ENCODE data around the gene CYBC1.
A peak's percentile ranks its signal among the peaks of the same experiment; 100 is the strongest.

CYBC1 gene

GRCh38 chr17:82494236-82495055, 43.9 kb upstream of the CYBC1 start (continued):
- TF ChIP-seq KLF1 (tag by site-specific recombination; IDR thresholded peaks at IDR 0.05) (0 out of 2 replicates have a peak, but pooled peaks have one; percentile 19), ZNF76 (tag by site-specific recombination; IDR thresholded peaks at IDR 0.05; ENCODE audit: borderline replicate concordance, low read depth) (peak; percentile 86), ZNF248 (tag by site-specific recombination; IDR thresholded peaks at IDR 0.05) (no peak), ZNF114 (tag by site-specific recombination; IDR thresholded peaks at IDR 0.05) (no peak), ZBTB11 (tag by site-specific recombination; conservative IDR thresholded peaks at IDR 0.05; ENCODE audit: low read depth) (peak; percentile 33; the same call in 1 of the 2 replicates), ZNF843 (tag by site-specific recombination; IDR thresholded peaks at IDR 0.05) (peak; percentile 61; the same call in 1 of the 2 replicates), ZNF221 (tag by site-specific recombination; IDR thresholded peaks at IDR 0.05; ENCODE audit: borderline replicate concordance) (0 out of 2 replicates have a peak, but pooled peaks have one; percentile 76), ZNF626 (tag by site-specific recombination; IDR thresholded peaks at IDR 0.05) (no peak), KLF8 (tag by site-specific recombination; IDR thresholded peaks at IDR 0.05) (peak; percentile 86), ZEB2 (tag by site-specific recombination; IDR thresholded peaks at IDR 0.05) (peak; percentile 94), ZNF157 (tag by site-specific recombination; IDR thresholded peaks at IDR 0.05) (no peak), ZNF292 (tag by site-specific recombination; IDR thresholded peaks at IDR 0.05; ENCODE audit: borderline replicate concordance, low read depth) (no peak), ZNF239 (tag by site-specific recombination; IDR thresholded peaks at IDR 0.05) (no peak), REPIN1 (tag by site-specific recombination; IDR thresholded peaks at IDR 0.05; ENCODE audit: low read depth) (peak; percentile 57; the same call in 1 of the 2 replicates), MYNN (tag by site-specific recombination; IDR thresholded peaks at IDR 0.05; ENCODE audit: borderline replicate concordance) (no peak), ZNF175 (tag by site-specific recombination; IDR thresholded peaks at IDR 0.05) (no peak), HOXA7 (CRISPR knock-in tag; IDR thresholded peaks at IDR 0.05; ENCODE audit: borderline replicate concordance) (no peak), ZNF404 (tag by site-specific recombination; IDR thresholded peaks at IDR 0.05) (no peak), ZNF214 (tag by site-specific recombination; IDR thresholded peaks at IDR 0.05; ENCODE audit: borderline replicate concordance) (no peak), OVOL3 (tag by site-specific recombination; IDR thresholded peaks at IDR 0.05) (no peak), ZNF544 (tag by site-specific recombination; IDR thresholded peaks at IDR 0.05) (no peak), KLF7 (tag by site-specific recombination; IDR thresholded peaks at IDR 0.05; ENCODE audit: borderline replicate concordance) (peak; percentile 69; the same call in 1 of the 2 replicates), GLIS1 (tag by site-specific recombination; IDR thresholded peaks at IDR 0.05) (peak; percentile 74), ZNF174 (tag by site-specific recombination; IDR thresholded peaks at IDR 0.05) (no peak), AEBP2 (tag by site-specific recombination; IDR thresholded peaks at IDR 0.05; ENCODE audit: borderline replicate concordance) (no peak), PRDM10 (tag by site-specific recombination; IDR thresholded peaks at IDR 0.05) (peak; percentile 78), ZNF777 (tag by site-specific recombination; IDR thresholded peaks at IDR 0.05; ENCODE audit: borderline replicate concordance) (no peak), ZNF610 (tag by site-specific recombination; IDR thresholded peaks at IDR 0.05; ENCODE audit: borderline replicate concordance) (0 out of 2 replicates have a peak, but pooled peaks have one; percentile 57), ZNF561 (tag by site-specific recombination; IDR thresholded peaks at IDR 0.05; ENCODE audit: borderline replicate concordance) (peak; percentile 99), ZNF513 (tag by site-specific recombination; IDR thresholded peaks at IDR 0.05) (peak; percentile 56)
